Keratinocyte (primary cell): ENCODE measurements around the gene PRLR.

Source experiments
- EZH2 ChIP-seq: IDR thresholded peaks from one replicate; pipeline ENCODE4 v1.6.1; 2012; ENCODE audit warnings: inconsistent platforms, mild to moderate bottlenecking, low read length, moderate library complexity
- TF ChIP-seq, protein P1 (sequence below), 3 experiments: IDR thresholded peaks in 1 of 3; conservative IDR thresholded peaks in 1 of 3; optimal IDR thresholded peaks in 1 of 3; 2 replicates in 2 of 3; 3 replicates in 1 of 3; pipeline versions ENCODE3 to v1.5.1; 2011; ENCODE audit warnings: low read length in 3 of 3, mild to moderate bottlenecking in 3 of 3, moderate library complexity in 2 of 3, control low read depth in 1 of 3, inconsistent platforms in 1 of 3; ENCODE audit not compliant: insufficient read depth in 2 of 3; ENCODE audit errors: extremely low read depth in 1 of 3

- TF ChIP-seq, protein P1, sequence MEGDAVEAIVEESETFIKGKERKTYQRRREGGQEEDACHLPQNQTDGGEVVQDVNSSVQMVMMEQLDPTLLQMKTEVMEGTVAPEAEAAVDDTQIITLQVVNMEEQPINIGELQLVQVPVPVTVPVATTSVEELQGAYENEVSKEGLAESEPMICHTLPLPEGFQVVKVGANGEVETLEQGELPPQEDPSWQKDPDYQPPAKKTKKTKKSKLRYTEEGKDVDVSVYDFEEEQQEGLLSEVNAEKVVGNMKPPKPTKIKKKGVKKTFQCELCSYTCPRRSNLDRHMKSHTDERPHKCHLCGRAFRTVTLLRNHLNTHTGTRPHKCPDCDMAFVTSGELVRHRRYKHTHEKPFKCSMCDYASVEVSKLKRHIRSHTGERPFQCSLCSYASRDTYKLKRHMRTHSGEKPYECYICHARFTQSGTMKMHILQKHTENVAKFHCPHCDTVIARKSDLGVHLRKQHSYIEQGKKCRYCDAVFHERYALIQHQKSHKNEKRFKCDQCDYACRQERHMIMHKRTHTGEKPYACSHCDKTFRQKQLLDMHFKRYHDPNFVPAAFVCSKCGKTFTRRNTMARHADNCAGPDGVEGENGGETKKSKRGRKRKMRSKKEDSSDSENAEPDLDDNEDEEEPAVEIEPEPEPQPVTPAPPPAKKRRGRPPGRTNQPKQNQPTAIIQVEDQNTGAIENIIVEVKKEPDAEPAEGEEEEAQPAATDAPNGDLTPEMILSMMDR (optimal IDR thresholded peaks at IDR 0.05 in 1 of 3, IDR thresholded peaks at IDR 0.05 in 1 of 3, conservative IDR thresholded peaks at IDR 0.05 in 1 of 3; ENCODE audit: extremely low read depth in 1 of 3, insufficient read depth in 2 of 3, low read length in 3 of 3): no peak
- no peak for TF ChIP-seq EZH2
Measured at GRCh38 chr5:35233121-35233520, 2.8 kb upstream of the PRLR start.
